ENCODE measurements around the gene IL10RA.

Gene IL10RA

GRCh38 chr11:118048472-118049370 is 62.5 kb downstream of the IL10RA start:
- DNase-seq = no peak

GRCh38 chr11:118049771-118050170 is 63.6 kb downstream of the IL10RA start:
- DNase-seq = no peak

GRCh38 chr11:118050208-118050891 is 64.2 kb downstream of the IL10RA start:
- DNase-seq = no peak
